Tibial nerve (tissue), 4 donors: ENCODE data around the gene COX20. TPM values are rescaled to one million over a fixed set of nuclear protein-coding genes. Genes with fewer than 3 reads are reported as not detected.

Experiments used
- DNase-seq, 2 donors: peaks; one replicate each; pipeline ENCODE4 v3.0.0-alpha.2; 2019; ENCODE audit warnings: low spot score in 2 of 2
- H3K27ac ChIP-seq, 4 donors: fragments of 200-600 bp; sonication (generic) in 3 of 4; one replicate each; pipeline ENCODE4 v1.5.1; 2017 to 2019; ENCODE audit warnings: mild to moderate bottlenecking in 1 of 4
- H3K27me3 ChIP-seq, 2 donors: fragments of 200-600 bp; sonication (generic) in 1 of 2; one replicate each; pipeline versions ENCODE4 v1.5.1 to v1.6.0; 2017 to 2019
- H3K36me3 ChIP-seq, 3 donors: fragments of 200-600 bp; sonication (generic); one replicate each; pipeline ENCODE4 v1.5.1; 2018 to 2019
- H3K4me1 ChIP-seq, 4 donors: fragments of 200-600 bp; sonication (generic) in 3 of 4; one replicate each; pipeline ENCODE4 v1.5.1; 2017 to 2019
- H3K4me3 ChIP-seq, 4 donors: fragments of 200-600 bp; sonication (generic) in 3 of 4; one replicate each; pipeline ENCODE4 v1.5.1; 2017 to 2019; ENCODE audit warnings: mild to moderate bottlenecking in 1 of 4, moderate library complexity in 1 of 4
- H3K9me3 ChIP-seq, 4 donors: fragments of 200-600 bp; sonication (generic) in 3 of 4; one replicate each; pipeline ENCODE4 v1.5.1; 2017 to 2019
- EP300 ChIP-seq, 2 donors: sonication (generic); formaldehyde crosslinking; IDR thresholded peaks; one replicate each; pipeline ENCODE4 v1.6.1; 2017; ENCODE audit warnings: antibody characterized with exemption in 2 of 2, mild to moderate bottlenecking in 1 of 2
- POLR2A ChIP-seq, 2 donors: fragments of 450-650 bp; IDR thresholded peaks; one replicate each; pipeline ENCODE4 v1.6.1; 2017; ENCODE audit warnings: antibody characterized with exemption in 2 of 2, mild to moderate bottlenecking in 2 of 2, moderate library complexity in 2 of 2
- WGBS, 2 donors: methylation state at CpG; one replicate each; pipeline ENCODE4 v1.1.5; 2018; 5-methylcytosine and 5-hydroxymethylcytosine counted together
- total RNA-seq, 4 donors: library from RNA; depleted of rRNA; stranded (reverse); fragments of >200 nt; gene quantifications; one replicate each; pipeline ENCODE4 v1.1.0, GENCODE V29; 2016
- TF ChIP-seq, protein P1 (sequence below), 5 experiments: fragments of 200-600 bp in 3 of 5; fragments of 450-650 bp in 2 of 5; sonication (generic) in 3 of 5; IDR thresholded peaks; one replicate each; pipeline ENCODE4 v1.5.1; 2016 to 2019; ENCODE audit warnings: antibody characterized with exemption in 5 of 5, mild to moderate bottlenecking in 3 of 5, moderate library complexity in 2 of 5

COX20 gene
- total RNA-seq, 4 donors from 2014 or later: 20.2 to 44.4 (median 39.5) TPM

DNA sequence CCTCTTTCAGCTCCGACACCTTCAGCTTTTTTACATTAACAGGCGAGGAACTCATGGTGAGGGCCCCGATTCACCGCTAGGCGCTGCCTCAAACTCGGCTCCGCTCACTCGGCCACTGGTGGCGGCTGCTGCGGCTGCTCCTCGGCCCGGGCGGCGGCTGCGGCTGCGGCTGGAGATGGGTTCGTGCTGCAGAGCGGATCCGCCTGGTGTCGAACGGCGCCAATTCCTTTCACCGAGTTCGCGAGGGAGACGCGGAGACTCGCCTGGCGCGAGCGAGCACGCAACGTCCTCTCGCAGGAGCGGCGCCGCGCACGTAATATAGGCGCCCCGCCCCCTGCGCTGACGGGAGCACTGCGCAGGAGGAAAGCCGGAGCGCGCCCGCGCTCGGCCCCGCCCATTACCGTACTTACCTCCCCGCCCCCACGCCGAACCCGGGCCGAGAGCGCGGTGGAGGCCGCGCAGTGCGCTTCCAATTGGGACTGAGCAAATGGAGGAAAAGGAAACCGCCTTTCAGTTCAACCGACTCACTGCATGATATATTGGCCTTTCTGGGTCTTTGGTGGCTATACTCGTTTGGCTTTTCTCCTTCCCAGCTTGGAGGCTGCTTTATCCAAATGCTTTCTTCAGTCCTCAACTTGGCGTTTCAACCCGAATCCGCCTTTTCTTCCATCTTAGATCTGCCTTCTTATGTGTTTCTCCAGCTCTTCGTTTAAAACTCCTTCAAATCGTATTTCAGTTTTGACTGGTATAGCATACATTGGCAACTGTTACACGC is 29.0 kb downstream of the COX20 start, which contains the start of gene HNRNPU:
HNRNPU (minus strand) TSS at position 291 of the 775 bp plus-strand sequence; CDS start at position 55, 236 bp downstream.
- TF ChIP-seq POLR2A (IDR thresholded peaks at IDR 0.05) (peak; percentile 99), EP300 (IDR thresholded peaks at IDR 0.05) (peak; percentile 97 to 100)
- TF ChIP-seq, protein P1, sequence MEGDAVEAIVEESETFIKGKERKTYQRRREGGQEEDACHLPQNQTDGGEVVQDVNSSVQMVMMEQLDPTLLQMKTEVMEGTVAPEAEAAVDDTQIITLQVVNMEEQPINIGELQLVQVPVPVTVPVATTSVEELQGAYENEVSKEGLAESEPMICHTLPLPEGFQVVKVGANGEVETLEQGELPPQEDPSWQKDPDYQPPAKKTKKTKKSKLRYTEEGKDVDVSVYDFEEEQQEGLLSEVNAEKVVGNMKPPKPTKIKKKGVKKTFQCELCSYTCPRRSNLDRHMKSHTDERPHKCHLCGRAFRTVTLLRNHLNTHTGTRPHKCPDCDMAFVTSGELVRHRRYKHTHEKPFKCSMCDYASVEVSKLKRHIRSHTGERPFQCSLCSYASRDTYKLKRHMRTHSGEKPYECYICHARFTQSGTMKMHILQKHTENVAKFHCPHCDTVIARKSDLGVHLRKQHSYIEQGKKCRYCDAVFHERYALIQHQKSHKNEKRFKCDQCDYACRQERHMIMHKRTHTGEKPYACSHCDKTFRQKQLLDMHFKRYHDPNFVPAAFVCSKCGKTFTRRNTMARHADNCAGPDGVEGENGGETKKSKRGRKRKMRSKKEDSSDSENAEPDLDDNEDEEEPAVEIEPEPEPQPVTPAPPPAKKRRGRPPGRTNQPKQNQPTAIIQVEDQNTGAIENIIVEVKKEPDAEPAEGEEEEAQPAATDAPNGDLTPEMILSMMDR (IDR thresholded peaks at IDR 0.05): peak; percentile 9 to 91 (median 21)
- H3K4me3 ChIP-seq: peak within 1 kb of the TSS; percentile 95 to 100 (median 97)
- peak; percentile 96 to 98 for DNase-seq
- H3K27ac ChIP-seq: peak within 1 kb of the TSS; percentile 100
- no peaks in the 10 kb centered on the region for H3K27me3 ChIP-seq
- H3K9me3 ChIP-seq: no peaks in the 10 kb centered on the region
- peaks cover 0 to 14% (median 6%) of the 10 kb centered on the region in 3 donors for H3K36me3 ChIP-seq
- 0% methylated on average over 62 to 70 of the region's 71 CpGs for WGBS, 2 donors
- H3K4me1 ChIP-seq: peaks cover 0 to 37% (median 31%) of the 10 kb centered on the region in 4 donors

GRCh38 chr1:244865028-244865371 is 29.5 kb downstream of the COX20 start:
- peaks cover 0 to 31% (median 25%) of the 10 kb centered on the region in 4 donors for H3K4me1 ChIP-seq
- H3K27me3 ChIP-seq: no peaks in the 10 kb centered on the region
- TF ChIP-seq EP300 (IDR thresholded peaks at IDR 0.05) (no peak), POLR2A (IDR thresholded peaks at IDR 0.05) (no peak)
- TF ChIP-seq, protein P1 (IDR thresholded peaks at IDR 0.05): no peak
- H3K9me3 ChIP-seq: no peaks in the 10 kb centered on the region
- peak overlapping the region; percentile 95 to 100 (median 97) for H3K4me3 ChIP-seq
- peak overlapping the region; percentile 100 for H3K27ac ChIP-seq
- DNase-seq: no peak
- H3K36me3 ChIP-seq: peaks cover 0 to 9% (median 6%) of the 10 kb centered on the region in 3 donors
- 9 to 10% methylated on average over 9 of the region's 9 CpGs for WGBS, 2 donors

GRCh38 chr1:244865820-244866219 is 30.4 kb downstream of the COX20 start:
- Histone ChIP-seq H3K27me3 (no peaks in the 10 kb centered on the region), H3K4me3 (no peak overlapping the region), H3K27ac (peak overlapping the region; percentile 100), H3K4me1 (peaks cover 0 to 23% (median 17%) of the 10 kb centered on the region in 4 donors), H3K9me3 (no peaks in the 10 kb centered on the region), H3K36me3 (peaks cover 0 to 5% (median 3%) of the 10 kb centered on the region in 3 donors)
- no peak for TF ChIP-seq EP300 (IDR thresholded peaks at IDR 0.05)
- no peak for TF ChIP-seq POLR2A (IDR thresholded peaks at IDR 0.05)
- TF ChIP-seq, protein P1 (IDR thresholded peaks at IDR 0.05): no peak
- no peak for DNase-seq
- 53 to 62% methylated on average over 3 of the region's 3 CpGs for WGBS, 2 donors

DNA sequence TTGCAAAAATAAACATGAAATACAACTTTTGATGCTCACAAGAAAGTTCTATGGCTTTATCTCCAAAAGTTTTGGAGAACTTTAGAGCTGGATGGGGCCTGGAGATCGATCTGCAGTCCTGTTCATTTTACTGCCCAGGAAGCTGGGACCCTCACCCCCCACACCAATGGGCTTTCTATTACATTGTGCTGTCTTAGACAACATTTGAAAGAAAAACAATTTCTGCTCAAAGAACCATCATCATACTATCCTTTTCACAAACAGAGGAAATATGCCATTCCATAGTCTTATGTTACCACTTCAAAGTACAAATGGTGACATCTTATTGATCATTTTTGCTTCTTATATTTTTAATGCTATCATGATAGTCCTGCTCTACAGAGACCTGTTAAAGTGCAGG is 30.9 kb downstream of the COX20 start:
- Histone ChIP-seq H3K4me3 (no peak overlapping the region), H3K9me3 (no peaks in the 10 kb centered on the region), H3K36me3 (peaks cover 0 to 5% (median 0%) of the 10 kb centered on the region in 3 donors), H3K27ac (peak overlapping the region; percentile 100), H3K27me3 (no peaks in the 10 kb centered on the region), H3K4me1 (peaks cover 0 to 18% (median 11%) of the 10 kb centered on the region in 4 donors)
- TF ChIP-seq EP300 (IDR thresholded peaks at IDR 0.05): no peak
- TF ChIP-seq, protein P1 (IDR thresholded peaks at IDR 0.05): no peak
- TF ChIP-seq POLR2A (IDR thresholded peaks at IDR 0.05): no peak
- 62 to 75% methylated on average over 1 of the region's 1 CpG for WGBS, 2 donors
- DNase-seq: no peak
